Muscle of leg (tissue), 11 donors: Measurements from ENCODE around the gene BRAF. TPM values are rescaled to one million over a fixed set of nuclear protein-coding genes. Genes with fewer than 3 reads are reported as not detected.
A peak's percentile ranks its signal among the peaks of the same experiment; 100 is the strongest.
"Not testable (repeated sequence)": the region's sequence is repeated elsewhere in the genome, so short reads cannot be mapped to it uniquely, and the experiment has no call there.

Source experiments
- DNase-seq: peaks from one replicate; pipeline ENCODE4 v3.0.0; 2013
- H3K27ac ChIP-seq: one replicate; pipeline ENCODE4 v1.5.1; 2013; ENCODE audit warnings: mild to moderate bottlenecking, low read length, control low read depth
- H3K27me3 ChIP-seq: one replicate; pipeline ENCODE4 v1.6.1; 2013; ENCODE audit warnings: low read length; ENCODE audit not compliant: control insufficient read depth, insufficient read depth
- H3K36me3 ChIP-seq: one replicate; pipeline ENCODE4 v1.6.1; 2013; ENCODE audit warnings: low read length; ENCODE audit not compliant: control insufficient read depth, insufficient read depth
- H3K4me1 ChIP-seq: one replicate; pipeline ENCODE4 v1.6.1; 2013; ENCODE audit warnings: low read length; ENCODE audit not compliant: control insufficient read depth, insufficient read depth
- H3K4me3 ChIP-seq: one replicate; pipeline ENCODE4 v1.5.1; 2013; ENCODE audit warnings: low read length, control low read depth
- H3K9me3 ChIP-seq: replicated peaks from 2 replicates; pipeline ENCODE4 v1.6.1; 2013; ENCODE audit warnings: low read depth, low read length; ENCODE audit not compliant: control insufficient read depth
- WGBS: methylation state at CpG from one replicate; pipeline ENCODE4 v1.1.5; 2013; ENCODE audit warnings: missing lambda C conversion rate; ENCODE audit not compliant: insufficient coverage; 5-methylcytosine and 5-hydroxymethylcytosine counted together
- polyA plus RNA-seq, 8 donors: library from polyadenylated mRNA; unstranded; fragments of 120-200 nt; gene quantifications; one replicate each; pipeline versions ENCODE4 v1.2.1 to v1.2.3, GENCODE V29; 2013; ENCODE audit warnings: inconsistent platforms in 1 of 8, low replicate concordance in 1 of 8; ENCODE audit not compliant: insufficient read length in 8 of 8, insufficient read depth in 1 of 8
- total RNA-seq: library from RNA; stranded (reverse); fragments of 120-200 nt; gene quantifications from one replicate; pipeline ENCODE4 v1.2.4, GENCODE V29; 2013

The BRAF gene
- total and polyA plus RNA-seq, 9 donors: 9.2 to 19.7 (median 9.5) TPM

DNA sequence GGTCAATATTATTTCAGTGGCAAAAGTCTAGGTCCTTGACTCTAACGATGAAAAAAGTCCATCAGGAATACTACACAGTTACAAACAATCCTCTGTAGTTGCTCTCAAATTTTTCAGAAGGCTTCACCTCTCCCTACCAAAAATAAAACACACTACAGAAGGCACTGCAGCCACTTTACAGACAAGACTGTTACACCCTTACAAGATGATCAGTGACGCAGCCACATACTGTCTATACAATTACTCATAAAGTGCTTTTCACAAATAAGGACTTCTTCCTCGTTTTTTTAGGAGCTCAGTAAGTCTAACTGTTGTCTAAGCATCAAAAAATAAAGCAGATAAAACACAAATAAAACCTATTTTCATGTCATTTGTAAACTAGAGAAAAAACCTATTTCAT is 201.2 kb downstream of the BRAF start:
- Histone ChIP-seq H3K9me3 (no peaks in the 10 kb centered on the region), H3K36me3 (peaks cover 7% of the 10 kb centered on the region), H3K4me3 (no peak overlapping the region), H3K27me3 (no peaks in the 10 kb centered on the region), H3K27ac (no peak overlapping the region), H3K4me1 (no peaks in the 10 kb centered on the region)
- 90% methylated on average over 1 of the region's 3 CpGs for WGBS
- DNase-seq: no peak

- no peak overlapping the region for H3K4me3 ChIP-seq
- WGBS: 95% methylated on average over 3 of the region's 6 CpGs
- no peak for DNase-seq
- peaks cover 7% of the 10 kb centered on the region for H3K36me3 ChIP-seq
- H3K27me3 ChIP-seq: no peaks in the 10 kb centered on the region
- no peak overlapping the region for H3K27ac ChIP-seq
- no peaks in the 10 kb centered on the region for H3K4me1 ChIP-seq
- H3K9me3 ChIP-seq: no peaks in the 10 kb centered on the region
These were observed 201.7 kb downstream of the BRAF start for GRCh38 chr7:140723006-140723405.

- Histone ChIP-seq H3K4me1 (no peaks in the 10 kb centered on the region), H3K4me3 (no peak overlapping the region), H3K9me3 (no peaks in the 10 kb centered on the region), H3K27me3 (no peaks in the 10 kb centered on the region), H3K36me3 (peaks cover 7% of the 10 kb centered on the region), H3K27ac (no peak overlapping the region)
- no CpG with 5 or more reads among the region's 1 CpG for WGBS
- no peak for DNase-seq
These were observed 202.5 kb downstream of the BRAF start for GRCh38 chr7:140722254-140722653.

DNA sequence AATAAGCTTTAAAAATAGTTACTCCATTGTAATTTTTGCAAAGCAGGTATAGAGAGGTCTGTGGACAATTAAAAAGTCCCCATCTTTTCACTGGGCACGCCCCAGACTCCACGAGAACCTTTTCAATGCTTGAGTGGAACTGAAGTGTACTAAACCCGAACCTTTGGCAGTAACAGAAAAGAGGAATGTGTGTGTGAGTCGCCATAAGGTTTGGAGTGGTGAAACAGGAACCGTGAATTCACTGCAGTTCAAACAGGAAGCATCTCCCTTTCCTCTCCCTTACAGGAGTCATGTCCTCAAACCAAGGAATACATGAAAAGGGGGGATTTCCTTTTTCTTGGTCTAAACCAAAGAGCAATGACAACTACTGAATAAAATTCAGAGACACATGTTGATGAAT is 205.0 kb downstream of the BRAF start:
- no peaks in the 10 kb centered on the region for H3K9me3 ChIP-seq
- peak; percentile 13 for DNase-seq
- H3K27ac ChIP-seq: no peak overlapping the region
- no peaks in the 10 kb centered on the region for H3K4me1 ChIP-seq
- H3K4me3 ChIP-seq: no peak overlapping the region
- WGBS: 100% methylated on average over 1 of the region's 5 CpGs
- H3K27me3 ChIP-seq: no peaks in the 10 kb centered on the region
- peaks cover 8% of the 10 kb centered on the region for H3K36me3 ChIP-seq

- Histone ChIP-seq H3K27me3 (no peaks in the 10 kb centered on the region), H3K9me3 (no peaks in the 10 kb centered on the region), H3K27ac (no peak overlapping the region), H3K4me3 (no peak overlapping the region), H3K36me3 (peaks cover 8% of the 10 kb centered on the region), H3K4me1 (no peaks in the 10 kb centered on the region)
- DNase-seq: no peak
- 81% methylated on average over 8 of the region's 10 CpGs for WGBS
These were observed 210.2 kb downstream of the BRAF start for GRCh38 chr7:140714331-140715040.

DNA sequence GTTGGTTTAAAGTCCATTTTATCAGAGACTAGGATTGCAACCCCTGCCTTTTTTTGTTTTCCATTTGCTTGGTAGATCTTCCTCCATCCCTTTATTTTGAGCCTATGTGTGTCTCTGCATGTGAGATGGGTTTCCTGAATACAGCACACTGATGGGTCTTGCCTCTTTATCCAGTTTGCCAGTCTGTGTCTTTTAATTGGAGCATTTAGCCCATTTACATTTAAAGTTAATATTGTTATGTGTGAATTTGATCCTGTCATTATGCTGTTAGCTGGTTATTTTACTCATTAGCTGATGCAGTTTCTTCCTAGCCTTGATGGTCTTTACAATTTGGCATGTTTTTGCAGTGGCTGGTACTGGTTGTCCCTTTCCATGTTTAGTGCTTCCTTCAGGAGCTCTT is 212.3 kb downstream of the BRAF start:
- H3K9me3 ChIP-seq, H3K4me3 ChIP-seq, H3K36me3 ChIP-seq, H3K27ac ChIP-seq, H3K4me1 ChIP-seq, DNase-seq, H3K27me3 ChIP-seq: not testable (repeated sequence)

GRCh38 chr7:140708764-140709163 is 216.0 kb downstream of the BRAF start:
- H3K9me3 ChIP-seq, H3K4me3 ChIP-seq, H3K27me3 ChIP-seq, H3K4me1 ChIP-seq, DNase-seq, H3K27ac ChIP-seq: not testable (repeated sequence)
- WGBS: no CpG with 5 or more reads among the region's 4 CpGs
- H3K36me3 ChIP-seq: peaks cover 16% of the 10 kb centered on the region

GRCh38 chr7:140707132-140707531 is 217.6 kb downstream of the BRAF start:
- Histone ChIP-seq H3K9me3 (no peaks in the 10 kb centered on the region), H3K4me3 (no peak overlapping the region), H3K4me1 (no peaks in the 10 kb centered on the region), H3K27ac (no peak overlapping the region), H3K27me3 (no peaks in the 10 kb centered on the region), H3K36me3 (peaks cover 18% of the 10 kb centered on the region)
- WGBS: 94% methylated on average over 3 of the region's 5 CpGs
- DNase-seq: no peak

- Histone ChIP-seq H3K9me3 (no peaks in the 10 kb centered on the region), H3K27me3 (no peaks in the 10 kb centered on the region), H3K27ac (no peak overlapping the region), H3K36me3 (peaks cover 18% of the 10 kb centered on the region), H3K4me1 (no peaks in the 10 kb centered on the region), H3K4me3 (no peak overlapping the region)
- DNase-seq: no peak
- WGBS: no CpG with 5 or more reads among the region's 2 CpGs
These were observed 220.5 kb downstream of the BRAF start for GRCh38 chr7:140704205-140704604.

DNA sequence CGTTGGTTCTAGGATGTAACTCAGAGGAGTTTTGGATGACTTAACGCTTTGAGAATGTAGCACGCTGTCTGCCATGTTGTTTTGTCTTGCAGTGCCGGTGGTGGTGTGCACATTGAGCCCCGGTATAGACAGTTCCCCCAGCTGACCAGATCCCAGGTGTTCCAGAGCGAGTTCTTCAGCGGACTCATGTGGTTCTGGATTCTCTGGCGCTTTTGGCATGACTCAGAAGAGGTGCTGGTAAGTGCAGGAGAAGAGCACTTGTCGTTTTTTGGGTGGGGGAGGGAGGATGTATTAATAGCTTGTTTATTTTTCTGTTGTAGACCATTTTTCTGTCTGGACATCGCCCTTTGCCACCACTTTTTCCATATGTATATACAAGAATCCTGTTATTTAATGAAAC is 222.0 kb downstream of the BRAF start:
- Histone ChIP-seq H3K27ac (no peak overlapping the region), H3K9me3 (no peaks in the 10 kb centered on the region), H3K27me3 (no peaks in the 10 kb centered on the region), H3K4me1 (peaks cover 6% of the 10 kb centered on the region), H3K4me3 (no peak overlapping the region), H3K36me3 (peaks cover 18% of the 10 kb centered on the region)
- no peak for DNase-seq
- 90% methylated on average over 6 of the region's 10 CpGs for WGBS

DNA sequence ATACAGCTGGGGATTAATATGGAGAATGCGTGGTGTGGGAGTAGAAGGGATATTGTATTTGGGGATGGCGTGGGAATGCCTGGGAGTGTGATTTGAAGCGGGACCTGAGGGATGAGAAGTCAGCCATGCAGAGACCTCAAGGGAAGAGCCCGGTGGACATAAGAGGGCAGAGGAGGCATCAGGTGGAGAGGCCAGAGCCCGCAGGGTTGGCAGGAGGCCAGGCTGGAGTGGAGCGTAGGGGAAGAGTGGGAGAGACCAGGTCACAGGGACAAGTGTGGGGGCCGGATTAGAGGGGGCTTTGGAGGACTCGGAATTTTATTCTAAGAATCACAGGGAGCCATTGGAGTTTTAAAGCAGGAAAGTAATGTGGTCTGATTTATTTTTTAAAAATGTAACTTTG is 226.3 kb downstream of the BRAF start:
- no peak overlapping the region for H3K4me3 ChIP-seq
- no peaks in the 10 kb centered on the region for H3K9me3 ChIP-seq
- H3K27me3 ChIP-seq: no peaks in the 10 kb centered on the region
- H3K27ac ChIP-seq: no peak overlapping the region
- H3K4me1 ChIP-seq: peaks cover 19% of the 10 kb centered on the region
- peaks cover 4% of the 10 kb centered on the region for H3K36me3 ChIP-seq
- no peak for DNase-seq
- 76% methylated on average over 8 of the region's 8 CpGs for WGBS
